Measurements from ENCODE around the gene ABHD17A.
"Not testable (repeated sequence)": the region's sequence is repeated elsewhere in the genome, so short reads cannot be mapped to it uniquely, and the experiment has no call there.

ABHD17A gene

DNA sequence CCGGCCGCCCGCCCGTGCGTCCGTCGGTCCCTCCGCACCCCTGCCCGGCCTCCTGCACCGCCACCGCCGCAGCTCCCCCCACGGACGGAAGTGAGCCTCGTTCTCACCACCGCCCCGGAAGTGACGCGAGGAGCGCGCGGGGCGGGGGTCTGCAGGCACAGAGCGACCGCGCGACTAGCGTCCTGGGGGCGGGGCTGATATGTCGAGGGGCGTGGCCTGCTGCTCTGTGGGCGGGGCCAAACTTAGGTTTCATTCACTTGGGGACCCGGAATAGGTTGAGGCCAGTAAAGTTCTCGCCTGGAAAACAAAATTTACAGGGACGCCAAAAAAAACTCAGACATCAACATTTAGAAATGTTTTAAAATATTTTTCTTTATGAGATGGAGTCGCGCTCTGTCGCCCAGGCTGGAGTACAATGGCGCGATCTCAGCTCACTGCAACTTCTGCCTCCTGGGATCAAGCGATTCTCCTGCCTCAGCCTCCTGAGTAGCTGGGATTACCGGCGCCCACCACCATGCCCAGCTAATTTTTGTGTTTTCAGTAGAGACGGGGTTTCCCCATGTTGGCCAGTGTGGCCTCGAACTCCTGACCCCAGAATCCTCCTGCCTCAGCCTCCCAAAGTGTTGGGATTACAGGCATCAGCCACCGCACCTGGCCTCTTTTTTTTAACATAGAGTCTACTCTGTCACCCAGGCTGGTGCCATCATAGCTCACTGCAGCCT lies at the start of gene ABHD17A:
Gene ABHD17A, minus strand, starts transcription at position 99 of the 722 bp plus-strand sequence. CDS start 3,930 bp downstream, outside the sequence.
- in situ Hi-C loops (cut with HindIII; ENCODE audit: low sequenced_read_pairs) = not testable (repeated sequence)

DNA sequence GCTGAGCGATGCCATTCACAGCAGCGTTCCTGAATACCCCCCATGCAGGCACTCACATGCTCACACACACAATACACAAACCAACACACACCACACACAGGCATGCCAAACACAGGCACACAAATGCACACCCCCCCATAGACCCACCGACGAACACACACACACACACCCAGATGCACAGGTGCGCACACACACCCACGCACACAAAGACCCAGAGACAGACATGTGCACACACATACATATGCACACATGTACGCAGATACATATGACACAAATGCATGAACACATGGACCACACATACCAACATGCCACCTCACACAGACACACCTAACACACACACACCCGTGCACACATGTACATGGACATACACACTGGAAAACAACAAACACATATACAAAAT lies 48.6 kb upstream of the ABHD17A start:
- in situ Hi-C loops (cut with HindIII; ENCODE audit: low sequenced_read_pairs) = no loop called here

DNA sequence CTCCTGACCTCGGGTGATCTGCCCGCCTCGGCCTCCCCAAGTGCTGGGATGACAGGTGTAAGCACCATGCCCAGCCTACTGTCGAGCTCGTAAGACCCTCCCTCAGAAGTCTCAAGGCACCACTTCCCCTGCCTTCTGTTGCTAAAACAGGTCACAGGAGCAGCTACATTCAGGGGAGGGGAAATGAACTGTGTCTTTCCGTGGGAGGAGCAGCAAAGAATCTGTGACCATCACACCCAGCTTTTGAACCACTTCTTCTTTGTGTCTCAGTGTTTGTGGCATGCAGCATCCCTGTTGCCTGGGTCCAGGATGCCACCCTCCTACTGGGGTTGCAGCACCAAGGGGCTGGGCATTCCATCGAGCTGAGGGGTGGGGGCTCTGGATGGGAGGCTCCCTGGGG lies 47.9 kb upstream of the ABHD17A start:
- in situ Hi-C loops (cut with HindIII; ENCODE audit: low sequenced_read_pairs) = no loop called here

DNA sequence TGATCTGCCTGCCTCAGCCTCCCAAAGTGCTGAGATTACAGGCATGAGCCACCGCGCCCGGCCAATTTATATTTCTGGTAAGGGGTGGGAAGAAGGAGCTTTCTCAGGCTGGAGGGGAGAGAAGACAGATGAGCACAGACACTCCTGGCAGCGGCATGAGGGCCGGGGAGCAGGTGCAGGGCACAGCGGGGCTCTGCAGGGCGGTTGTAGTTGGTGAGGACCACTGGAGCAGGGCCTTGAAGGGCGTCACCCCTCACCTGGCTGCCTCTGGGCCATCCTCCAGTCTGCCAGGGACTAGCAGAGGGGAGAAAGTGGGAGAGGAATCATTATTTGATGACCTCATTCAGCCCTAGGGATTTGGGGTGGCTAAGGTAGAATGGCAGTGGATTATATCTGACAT lies 47.1 kb upstream of the ABHD17A start:
- in situ Hi-C loops (cut with HindIII; ENCODE audit: low sequenced_read_pairs) = no loop called here

DNA sequence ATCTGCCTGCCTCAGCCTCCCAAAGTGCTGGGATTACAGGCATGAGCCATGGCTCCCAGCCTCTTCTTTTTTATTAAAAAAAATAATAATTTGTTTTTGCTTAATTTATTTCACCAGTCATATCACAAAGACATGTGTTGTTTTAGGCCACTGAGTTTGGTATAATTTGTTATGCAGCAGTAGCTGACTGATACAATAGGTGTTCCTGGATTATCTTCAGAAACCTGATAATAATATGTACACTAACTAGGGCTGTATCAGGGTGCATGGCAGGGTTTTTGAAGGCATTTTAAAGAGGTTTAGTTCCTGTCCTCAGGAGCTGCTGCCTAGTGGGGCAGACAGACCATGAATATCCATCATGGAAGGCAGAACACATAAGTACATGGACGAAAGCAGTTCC lies 46.1 kb upstream of the ABHD17A start:
- in situ Hi-C loops (cut with HindIII; ENCODE audit: low sequenced_read_pairs) = no loop called here

DNA sequence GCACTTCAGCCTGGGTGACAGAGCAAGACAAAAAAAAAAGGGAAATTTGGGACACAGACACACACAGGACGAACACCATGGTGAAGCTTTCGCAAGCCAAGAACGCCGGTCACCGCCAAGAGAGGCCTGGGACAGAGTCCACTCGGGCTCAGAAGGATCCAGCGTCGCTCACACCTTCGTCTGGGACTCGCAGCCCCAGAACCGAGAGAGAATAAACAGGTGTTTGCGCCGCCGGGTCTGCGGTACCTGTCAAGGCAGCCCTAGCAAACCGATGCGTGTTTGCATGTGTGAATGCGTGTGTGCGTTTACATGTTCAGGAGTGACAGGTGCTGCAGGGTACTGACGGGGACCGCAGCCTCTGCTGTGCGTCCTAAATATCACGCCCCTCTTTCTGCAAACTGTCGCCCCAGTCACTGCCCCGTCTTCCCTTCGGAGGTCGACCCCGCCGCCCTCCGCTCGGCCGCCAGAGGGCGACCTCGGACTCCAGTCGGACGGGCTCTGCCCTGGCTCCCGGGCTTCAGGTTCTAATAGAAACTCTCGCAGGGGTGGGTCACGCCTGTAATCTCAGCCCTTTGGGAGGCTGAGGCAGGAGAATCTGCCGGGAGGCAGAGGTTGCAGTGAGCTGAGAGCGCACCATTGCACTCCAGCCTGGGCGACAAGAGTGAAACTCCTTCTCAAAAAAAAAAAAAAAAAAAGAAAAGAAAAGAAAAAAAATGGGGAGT lies 43.9 kb upstream of the ABHD17A start:
- in situ Hi-C loops (cut with HindIII; ENCODE audit: low sequenced_read_pairs) = no loop called here

DNA sequence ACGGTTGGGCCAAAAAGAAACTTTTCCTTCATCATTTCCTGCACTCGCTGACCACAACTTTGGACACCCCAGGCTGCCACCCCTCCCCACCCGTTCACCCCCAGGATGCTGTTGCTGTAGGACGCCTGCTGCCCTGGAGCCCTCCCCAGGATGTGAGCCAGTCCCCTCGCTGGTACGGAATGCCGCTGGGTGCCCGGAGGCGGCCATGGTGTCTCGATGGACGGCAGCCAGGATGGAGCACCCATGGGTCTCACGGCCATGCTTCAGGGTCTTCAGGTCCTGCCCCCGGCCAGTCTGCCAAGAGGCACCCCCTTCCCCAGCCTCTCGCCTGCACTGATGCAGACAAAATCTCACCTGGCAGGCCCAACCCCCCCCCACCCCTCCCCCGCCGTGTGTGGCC lies 40.2 kb upstream of the ABHD17A start:
- in situ Hi-C loops (cut with HindIII; ENCODE audit: low sequenced_read_pairs) = no loop called here

DNA sequence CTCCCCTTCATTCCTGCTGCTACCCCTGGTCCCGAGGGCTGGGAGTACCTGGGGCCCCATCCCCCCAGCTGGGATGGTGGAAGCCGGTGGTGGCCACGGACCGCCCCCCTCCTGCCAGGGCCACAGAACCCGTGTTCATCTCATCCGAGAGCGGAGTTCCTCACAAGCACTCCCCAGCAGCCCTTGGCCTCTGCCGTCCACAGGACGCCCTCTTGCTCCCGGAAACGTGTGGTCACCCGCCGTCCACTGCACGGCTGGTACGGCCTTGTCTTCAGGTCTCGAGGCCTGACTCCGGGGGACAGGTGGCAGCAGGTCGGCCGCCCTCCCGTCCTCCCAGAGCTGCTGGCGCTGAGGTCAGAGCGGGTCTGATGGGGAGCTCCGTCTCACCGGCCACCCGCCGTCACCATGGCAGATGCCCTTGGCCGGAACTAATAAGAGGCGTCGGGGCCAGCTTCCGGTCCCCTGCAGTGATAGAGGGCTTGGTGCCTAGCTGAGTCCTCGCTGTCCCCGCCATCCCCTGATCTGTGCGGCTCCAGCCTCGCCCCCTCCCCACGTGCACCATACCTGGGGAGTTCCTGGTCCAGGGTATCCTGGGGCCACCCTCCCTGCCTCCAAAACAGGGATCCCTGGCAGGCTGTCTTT lies 39.1 kb upstream of the ABHD17A start:
- in situ Hi-C loops (cut with HindIII; ENCODE audit: low sequenced_read_pairs) = no loop called here

DNA sequence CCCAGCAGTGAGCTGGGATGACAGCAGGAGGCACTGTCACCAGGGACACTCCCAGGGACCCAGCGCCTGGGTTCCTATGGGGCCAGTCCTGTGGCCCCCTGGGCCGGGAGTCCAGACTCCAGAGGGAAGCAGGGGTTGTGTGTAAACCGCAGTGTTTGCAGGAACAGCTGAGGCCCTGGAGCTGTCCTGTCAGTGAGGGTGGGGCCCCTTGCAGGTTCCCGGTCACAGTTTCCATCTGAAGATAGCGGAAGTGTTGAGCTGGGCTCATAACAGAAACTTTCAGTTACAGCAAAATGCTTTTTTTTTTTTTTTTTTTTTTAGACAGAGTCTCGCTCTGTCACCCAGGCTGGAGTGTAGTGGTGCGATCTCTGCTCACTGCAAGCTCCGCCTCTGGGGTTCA lies 38.0 kb upstream of the ABHD17A start:
- in situ Hi-C loops (cut with HindIII; ENCODE audit: low sequenced_read_pairs) = no loop called here

DNA sequence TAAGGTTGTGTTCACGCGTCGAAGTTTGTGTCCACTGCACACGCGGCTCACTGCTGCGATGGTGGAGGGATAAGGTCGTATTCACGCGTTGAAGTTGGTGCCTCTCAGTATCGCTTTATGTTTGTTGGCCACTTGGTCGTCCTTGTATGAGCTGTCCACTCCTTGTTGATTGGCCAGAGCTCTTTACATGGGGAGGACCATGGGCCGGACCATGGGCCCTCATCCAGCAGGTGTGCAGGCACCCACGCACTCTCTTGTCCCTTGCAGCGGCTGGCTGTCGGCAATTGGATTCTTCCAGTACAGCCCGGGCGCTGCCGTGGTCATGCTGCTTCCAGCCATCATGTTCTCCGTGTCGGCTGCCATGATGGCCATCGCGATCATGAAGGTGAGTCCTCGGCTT lies 37.5 kb upstream of the ABHD17A start:
- in situ Hi-C loops (cut with HindIII; ENCODE audit: low sequenced_read_pairs) = no loop called here

DNA sequence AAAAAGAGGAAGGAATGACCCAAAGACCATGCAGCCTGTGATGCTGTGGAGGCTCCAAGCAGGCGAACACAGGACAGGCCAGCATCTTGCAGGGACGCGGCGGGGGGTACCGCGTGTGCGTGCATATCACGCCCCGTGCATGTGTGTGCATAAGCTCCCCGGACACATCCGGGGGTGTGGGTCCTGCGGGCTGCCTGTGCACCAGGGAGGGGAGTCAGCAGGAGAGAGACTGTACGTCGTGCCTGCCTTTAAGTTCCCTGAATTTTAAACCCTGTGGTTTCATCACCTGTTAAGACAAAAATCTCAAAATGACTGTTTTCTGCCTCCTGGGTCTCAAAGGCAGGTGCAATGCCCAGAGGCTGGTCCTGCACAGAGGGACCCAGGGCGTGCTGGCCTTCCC lies 36.5 kb upstream of the ABHD17A start:
- in situ Hi-C loops (cut with HindIII; ENCODE audit: low sequenced_read_pairs) = no loop called here

DNA sequence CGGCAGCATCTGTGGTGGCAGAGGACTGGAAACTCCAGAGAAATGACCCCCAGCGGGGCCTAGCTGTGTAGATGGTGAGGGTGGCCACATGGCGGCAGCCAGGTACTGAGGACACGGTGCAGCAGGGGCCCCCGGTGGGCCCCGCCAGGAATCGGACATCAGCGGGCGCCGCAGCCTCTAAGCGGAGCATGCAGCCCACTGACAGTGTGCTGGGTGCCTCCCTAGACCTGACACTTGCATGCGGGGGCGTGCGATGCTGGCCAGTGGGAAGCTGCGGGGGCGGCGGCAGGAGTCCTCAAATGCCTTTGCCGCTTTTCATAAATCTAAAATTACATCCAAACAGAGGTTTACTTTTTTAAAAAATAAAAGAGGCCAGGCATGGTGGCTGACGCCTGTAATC lies 36.0 kb upstream of the ABHD17A start:
- in situ Hi-C loops (cut with HindIII; ENCODE audit: low sequenced_read_pairs) = no loop called here

DNA sequence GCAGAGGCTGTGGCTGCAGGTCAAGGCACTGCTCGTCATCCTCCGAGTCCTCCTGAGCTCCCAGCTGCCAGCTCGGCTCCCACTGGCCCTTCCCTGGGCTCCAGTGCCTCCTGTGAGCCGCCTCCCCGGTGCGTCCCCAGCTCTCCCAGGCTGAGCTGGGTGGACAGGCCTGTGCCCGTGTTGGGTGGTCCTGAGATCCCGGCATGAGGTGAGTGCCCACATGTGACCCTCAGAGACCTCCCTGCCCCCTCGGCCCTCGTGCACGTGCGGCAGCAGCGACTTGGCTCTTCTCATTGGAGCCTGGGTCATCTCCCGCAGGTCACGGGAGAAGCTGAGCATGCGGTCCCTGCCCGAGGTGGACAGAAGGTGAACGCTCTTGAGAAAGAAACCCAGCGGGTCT lies 35.3 kb upstream of the ABHD17A start:
- in situ Hi-C loops (cut with HindIII; ENCODE audit: low sequenced_read_pairs) = no loop called here

DNA sequence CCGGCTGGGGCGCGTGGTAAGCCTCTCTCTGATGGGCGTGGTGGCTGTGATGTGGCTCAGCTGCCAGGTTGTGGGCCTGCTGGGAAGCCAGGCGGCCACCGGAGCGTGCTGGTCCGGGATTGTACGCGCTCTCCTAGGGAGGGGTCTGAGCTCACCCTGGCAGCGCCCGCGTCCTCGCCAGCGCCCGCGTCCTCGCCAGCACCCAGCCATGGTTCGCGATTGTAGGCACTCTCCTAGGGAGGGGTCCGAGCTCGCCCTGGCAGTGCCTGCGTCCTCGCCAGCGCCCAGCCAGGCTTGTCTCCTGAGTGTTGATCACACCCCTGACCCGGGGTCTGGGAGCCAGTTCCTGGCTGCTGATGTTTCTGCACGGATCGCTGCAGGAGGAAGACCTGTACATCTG lies 33.7 kb upstream of the ABHD17A start:
- in situ Hi-C loops (cut with HindIII; ENCODE audit: low sequenced_read_pairs) = no loop called here

DNA sequence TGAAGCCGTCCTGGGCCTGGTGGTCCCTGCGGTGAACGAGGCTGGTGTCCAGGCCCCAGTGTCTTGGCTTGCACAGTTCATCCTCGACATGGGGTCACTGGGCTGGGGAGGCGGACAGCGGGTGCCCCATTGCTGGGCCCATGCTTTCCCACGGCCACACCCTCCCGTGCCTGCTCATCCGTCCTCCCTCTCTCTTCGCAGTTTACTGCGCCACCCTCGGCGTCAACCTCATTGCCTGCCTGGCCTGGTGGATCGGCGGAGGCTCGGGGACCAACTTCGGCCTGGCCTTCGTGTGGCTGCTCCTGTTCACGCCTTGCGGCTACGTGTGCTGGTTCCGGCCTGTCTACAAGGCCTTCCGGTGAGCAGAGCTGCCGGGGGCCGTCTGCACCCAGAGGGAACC lies 32.6 kb upstream of the ABHD17A start:
- in situ Hi-C loops (cut with HindIII; ENCODE audit: low sequenced_read_pairs) = no loop called here

DNA sequence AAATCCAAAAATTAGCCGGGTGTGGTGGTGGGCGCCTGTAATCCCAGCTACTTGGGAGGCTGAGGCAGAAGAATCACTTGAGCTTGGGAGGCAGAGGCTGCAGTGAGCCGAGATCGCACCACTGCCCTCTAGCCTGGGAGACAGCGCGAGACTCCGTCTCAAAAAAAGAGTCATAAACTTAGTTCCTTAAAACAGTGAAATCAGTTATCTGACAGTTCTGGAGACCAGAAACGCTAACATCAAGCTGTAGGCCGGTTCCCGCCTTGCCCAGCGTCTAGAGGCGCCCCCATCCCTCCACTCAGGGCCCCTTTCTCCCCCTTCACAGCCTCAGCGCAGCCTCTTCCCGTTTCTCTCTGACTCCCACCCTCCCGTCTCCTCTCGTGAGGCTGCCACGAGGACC lies 31.9 kb upstream of the ABHD17A start:
- in situ Hi-C loops (cut with HindIII; ENCODE audit: low sequenced_read_pairs) = no loop called here

DNA sequence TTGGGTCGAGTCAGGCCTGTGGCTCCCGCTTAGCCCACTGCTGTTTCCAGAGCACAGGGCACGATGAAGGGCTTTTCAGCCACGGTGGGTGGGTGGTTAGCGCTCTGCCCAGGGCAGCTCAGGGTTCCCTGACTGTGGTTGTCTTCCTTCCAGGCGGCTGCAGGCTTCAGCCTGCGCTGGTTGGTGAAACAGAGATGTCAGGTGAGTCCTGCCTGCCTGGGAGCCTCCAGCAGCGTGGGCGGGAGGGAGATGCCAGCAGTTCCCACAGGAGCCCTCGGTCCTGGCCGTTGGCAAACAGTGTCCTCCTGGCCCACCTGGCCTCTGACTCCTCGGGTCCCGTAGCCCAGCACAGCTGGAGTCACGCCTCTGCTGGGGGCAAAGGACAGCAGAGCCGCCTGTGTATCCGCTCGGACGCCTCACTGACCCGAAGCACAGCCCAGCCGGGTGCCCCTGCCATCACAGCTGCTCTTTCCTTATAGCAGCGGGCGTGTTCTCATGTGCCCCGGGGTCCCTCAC lies 29.6 kb upstream of the ABHD17A start:
- in situ Hi-C loops (cut with HindIII; ENCODE audit: low sequenced_read_pairs) = no loop called here

DNA sequence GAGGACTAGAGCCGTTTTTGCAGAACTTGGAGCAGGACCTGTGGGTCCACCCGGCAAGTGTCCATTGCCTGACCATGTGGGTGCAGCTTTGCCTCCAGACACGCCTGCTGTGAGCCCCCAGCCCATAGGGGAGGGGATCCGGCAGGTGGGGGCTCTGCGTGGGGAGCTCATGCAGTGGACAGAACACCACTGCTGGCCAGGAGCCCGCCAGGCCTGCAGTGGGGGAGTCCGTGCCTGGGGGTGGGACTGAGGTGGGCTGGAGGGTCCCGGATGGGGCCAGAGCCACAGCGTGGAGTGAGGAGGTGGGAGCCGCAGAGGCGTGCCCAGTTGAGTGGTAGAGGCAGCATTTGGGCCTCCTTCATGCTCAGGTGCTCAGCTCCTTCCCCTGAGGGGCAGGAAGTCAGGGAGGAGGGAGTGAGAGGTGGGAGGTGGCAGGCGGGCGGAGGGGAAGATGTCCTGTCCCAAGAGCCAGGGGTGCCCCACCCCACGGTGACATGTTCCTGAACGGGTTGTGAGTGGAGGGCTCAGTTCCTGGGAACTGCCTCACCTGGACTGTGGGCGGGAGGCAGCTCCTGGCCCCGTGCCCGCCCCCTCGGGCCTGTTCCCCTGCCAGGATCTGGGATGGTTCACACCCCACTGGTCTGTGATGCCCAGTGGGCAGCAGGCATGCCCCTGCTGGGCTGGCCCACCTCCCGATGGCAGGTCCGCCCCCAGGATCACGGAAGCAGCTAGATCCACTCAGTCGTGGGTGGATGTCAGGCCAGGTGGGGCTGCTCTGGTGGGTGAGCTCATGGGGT lies 28.7 kb upstream of the ABHD17A start:
- in situ Hi-C loops (cut with HindIII; ENCODE audit: low sequenced_read_pairs) = no loop called here

DNA sequence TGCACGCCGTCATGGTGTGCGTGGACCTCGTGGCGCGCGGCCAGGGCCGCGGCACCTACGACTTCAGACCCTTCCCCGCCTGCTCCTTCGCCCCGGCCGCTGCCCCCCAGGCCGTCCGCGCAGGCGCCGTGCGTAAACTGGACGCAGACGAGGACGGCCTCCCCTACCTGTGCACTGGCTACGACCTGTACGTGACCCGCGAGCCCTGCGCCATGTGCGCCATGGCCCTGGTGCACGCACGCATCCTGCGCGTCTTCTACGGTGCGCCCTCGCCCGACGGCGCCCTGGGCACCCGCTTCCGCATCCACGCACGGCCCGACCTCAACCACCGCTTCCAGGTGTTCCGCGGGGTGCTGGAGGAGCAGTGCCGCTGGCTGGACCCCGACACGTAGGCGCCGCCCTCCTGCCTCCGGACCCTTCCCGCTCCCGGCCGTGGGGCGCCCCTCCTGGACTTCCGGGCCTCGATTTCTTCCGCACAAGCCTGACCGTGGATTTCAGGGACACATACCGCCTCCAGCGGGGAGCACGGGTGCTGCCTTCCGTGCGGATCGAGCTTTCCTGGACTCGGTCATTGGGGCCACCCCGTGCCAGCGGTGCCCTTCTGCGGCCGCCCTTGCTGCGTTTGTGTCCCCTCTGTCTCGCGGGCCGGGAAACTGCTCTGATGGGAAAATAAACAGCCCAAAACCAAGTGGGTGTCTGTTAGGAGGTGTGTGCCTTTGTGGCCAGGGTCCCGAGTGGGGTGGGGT lies 27.6 kb upstream of the ABHD17A start:
- in situ Hi-C loops (cut with HindIII; ENCODE audit: low sequenced_read_pairs) = no loop called here

DNA sequence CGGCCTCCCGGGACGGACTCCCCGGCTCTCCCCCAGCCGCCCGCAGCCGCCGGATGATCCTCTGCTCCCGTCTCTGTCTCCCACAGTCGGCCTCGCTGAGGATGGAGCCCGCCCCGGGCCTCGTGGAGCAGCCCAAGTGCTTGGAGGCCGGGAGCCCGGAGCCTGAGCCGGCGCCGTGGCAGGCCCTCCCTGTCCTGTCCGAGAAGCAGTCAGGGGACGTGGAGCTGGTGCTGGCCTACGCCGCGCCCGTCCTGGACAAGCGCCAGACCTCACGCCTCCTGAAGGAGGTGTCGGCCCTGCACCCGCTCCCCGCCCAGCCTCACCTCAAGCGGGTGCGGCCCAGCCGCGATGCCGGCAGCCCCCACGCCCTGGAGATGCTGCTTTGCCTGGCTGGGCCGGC lies 26.7 kb upstream of the ABHD17A start:
- in situ Hi-C loops (cut with HindIII; ENCODE audit: low sequenced_read_pairs) = no loop called here

All from endothelial cell of hepatic sinusoid (primary cell).